ENCODE results near the gene SERTAD3.
A peak's percentile ranks its signal among the peaks of the same experiment; 100 is the strongest.

The SERTAD3 gene

DNA sequence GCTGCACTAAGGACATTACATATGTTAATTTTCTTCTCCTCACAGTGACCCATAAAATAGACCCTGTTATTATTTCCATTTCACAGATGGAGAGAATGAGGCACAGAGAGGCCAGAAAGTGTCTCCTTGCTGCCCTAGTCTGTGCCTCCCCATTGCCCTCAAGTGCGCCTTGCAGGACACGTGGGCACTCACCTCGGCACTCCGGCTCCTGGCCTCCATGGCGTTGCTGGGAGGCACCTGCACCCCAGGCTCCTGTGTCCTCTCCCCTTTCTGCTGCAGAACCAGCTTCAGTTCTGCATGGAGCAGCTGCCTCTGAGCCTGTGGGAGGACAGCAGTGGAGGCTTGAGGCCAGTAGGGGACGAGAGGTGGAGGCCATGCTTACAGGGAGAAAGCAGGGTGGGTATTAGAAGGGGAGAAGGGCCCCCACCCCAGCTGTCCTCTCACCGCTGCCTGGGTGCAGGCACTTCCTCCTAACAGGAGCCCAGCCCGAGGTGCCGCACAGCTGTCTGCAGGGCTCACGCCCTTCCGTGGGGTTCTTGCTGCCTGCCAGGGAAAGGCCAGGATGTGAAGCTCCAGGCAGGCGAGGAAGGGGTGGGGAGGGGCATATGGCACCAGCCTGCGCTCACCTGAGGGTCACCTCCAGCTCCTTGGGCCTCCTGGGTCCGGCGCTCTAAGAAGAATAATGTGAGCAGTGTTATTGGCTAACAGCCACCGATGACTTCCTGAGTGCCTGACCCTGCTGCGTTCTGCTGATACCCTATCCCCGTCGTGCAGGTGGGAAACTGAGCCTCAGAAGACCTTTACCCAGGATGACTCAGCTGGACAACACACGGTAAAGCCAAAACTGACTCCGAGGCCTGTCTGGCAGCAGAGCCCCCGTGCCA, 36.2 kb downstream of the SERTAD3 start:
- no peak for DNase-seq

DNA sequence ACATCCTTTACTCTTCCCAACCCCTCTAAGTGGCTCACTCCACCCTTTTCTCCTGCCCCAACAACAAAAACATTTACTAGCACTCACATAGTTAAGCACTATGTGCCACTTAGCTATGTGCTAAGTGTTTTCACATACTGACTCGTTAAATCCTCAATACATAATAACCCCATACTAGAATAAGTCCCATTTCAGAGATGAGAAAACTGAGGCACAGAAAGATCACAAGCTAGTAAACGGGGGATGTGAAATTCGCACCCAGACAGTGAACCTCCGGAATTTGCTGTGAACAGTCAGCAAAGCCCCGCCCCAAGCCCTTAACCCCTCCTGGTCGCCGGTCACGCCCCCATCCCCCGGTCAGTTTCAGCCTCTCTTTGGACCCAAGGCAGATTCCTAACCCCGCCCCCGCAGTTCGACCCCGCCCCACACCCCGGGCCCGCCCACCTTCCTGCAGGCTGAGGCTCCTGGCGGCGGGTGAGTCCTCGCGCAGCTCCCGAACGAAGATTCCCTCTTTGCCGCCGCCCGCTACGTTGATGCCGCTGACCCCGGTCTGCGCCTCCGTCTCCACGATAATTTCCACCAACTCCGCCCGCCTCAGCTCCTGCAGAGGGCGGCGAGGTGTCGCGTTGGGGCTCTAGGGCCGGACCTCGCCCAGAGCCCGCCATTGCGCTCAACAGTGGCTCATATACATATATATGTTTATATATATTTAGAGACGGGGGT, 40.7 kb downstream of the SERTAD3 start:
- DNase-seq = peak; percentile 71

DNA sequence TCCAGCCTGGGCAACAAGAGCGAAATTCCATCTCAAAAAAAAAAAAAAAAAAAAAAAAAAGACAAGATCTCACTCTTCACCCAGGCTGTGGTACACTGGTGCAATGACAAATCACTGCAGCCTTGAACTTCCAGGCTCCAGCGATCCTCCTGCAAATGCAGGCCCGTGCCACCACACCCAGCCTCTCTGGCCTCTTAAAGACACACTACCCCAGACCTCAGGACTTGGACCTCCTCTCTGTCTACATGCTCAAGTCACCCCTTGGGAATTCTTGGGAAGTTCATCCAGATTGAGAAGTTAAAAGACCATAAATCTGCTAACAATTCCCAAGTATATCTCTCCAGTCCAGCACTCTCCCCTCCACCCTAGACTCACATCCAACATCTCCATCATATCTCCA, 43.6 kb downstream of the SERTAD3 start:
- DNase-seq = no peak

DNA sequence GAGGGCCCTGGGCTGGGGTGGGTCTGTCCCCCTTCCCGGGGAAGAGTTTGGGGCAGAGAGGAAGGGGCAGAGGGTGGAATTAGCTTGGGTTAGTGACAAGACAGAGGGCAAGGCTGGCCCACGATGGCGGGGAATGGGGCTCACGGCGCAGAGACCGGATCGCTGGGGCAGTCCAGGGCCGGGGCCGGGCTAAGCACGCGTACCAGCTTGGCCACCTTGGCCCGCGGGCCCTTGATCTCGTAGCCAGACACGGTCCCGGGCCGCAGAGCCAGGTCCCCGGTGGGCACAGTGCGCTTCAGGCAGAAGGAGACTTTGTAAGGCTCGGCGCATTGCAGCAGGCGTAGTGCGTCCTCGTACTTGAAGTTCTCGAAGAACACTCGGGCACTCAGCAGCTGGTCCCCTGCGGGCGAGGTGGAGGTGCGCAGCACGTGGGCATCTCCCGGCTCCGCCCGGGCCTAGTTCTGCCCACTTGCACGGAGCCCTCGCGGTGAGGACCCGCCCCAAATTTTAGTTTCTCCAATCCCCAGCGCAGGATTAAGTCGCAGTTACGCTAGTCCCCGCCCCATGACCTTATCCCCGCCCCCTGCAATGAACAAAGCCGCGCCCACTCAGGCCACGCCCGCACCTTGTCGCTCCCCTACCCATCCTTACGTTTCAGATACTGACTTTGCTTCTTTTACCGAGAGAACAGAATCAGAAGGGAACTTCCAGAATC, 45.6 kb downstream of the SERTAD3 start:
- DNase-seq = peak; percentile 43

DNA sequence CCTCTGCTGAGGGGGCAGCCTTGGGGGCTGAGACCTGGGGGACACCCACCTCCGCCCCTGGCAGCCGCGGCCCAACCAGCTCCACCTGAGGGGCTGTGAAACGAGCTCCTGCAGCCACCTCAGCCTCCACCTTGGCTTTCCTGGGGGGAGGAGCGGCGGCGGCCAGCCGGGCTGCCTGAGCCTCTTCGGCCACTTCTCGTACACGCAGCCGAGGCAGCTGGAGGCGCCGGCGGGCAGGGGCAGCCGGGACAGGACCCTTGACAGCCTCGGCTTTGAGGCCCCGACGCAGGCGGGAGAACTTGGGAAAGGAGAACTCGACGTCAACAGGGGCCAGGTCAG, 46.6 kb downstream of the SERTAD3 start:
- DNase-seq = no peak

DNA sequence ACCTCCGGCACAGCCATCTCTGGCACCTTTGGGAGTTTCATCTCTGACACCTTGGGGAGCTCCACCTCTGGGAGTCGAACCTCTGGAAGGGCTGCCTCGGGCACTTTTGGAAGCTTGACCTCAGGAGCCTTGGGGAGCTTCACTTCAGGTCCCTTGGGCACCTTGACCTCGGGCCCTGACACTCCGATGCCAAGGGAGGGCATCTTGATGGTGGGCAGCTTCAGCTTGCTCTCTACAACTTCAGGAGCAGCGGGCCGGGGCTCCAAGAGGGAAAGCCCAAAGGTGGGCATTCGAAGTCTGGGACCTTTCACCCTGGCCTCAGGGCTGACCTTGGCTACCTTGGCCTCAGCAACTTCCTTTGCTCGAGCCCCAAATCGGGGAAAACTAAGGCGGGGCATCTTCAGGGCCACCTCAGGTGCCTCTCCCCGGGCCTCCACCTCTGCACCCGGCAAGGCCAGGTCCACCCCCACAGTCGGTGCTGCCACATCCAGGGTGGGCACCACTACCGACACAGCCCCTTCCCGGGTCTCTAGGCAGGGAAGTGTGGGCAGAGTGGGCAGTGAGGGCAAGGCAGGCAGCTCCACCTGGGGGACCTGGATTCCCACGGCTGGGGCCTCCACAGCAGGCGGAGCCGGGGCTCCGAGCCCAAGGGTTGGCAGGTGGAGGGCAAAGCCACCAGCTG, 47.1 kb downstream of the SERTAD3 start:
- no peak for DNase-seq

DNA sequence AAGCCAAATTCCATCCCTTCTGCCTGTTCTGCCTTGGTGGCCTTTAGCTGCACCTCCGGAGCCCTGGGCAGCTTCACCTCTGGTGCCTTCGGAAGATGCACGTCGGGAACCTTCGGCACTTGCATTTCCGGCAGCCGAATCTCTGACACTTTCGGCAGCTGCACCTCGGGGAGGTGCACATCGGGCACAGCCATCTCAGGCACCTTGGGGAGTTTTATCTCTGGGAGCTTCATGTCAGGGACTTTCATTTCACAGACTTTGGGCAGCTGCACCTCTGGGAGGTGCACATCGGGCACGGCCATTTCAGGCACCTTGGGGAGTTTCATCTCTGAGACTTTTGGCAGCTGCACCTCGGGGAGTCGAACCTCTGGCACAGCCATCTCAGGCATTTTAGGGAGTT, 48.2 kb downstream of the SERTAD3 start:
- DNase-seq = no peak

DNA sequence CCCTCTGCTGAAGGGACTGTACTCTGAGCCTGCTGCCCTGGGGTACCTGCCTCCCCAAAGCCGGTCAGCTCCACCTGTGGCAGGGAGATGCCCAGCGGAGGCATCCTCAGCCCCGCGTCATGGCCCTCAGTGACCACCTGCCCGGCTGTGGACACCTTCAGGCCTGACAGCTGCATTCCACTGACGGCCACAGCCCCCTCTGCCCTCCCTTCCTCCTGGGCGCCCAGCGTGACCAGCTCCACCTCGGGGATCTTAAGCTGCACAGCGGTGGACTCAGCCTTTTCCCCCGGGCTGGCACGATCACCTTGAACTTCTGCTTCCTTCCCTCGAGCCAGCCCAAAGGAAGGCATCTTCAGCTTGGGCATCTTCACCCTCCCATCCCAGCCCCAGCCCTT, 49.3 kb downstream of the SERTAD3 start:
- DNase-seq = no peak

DNA sequence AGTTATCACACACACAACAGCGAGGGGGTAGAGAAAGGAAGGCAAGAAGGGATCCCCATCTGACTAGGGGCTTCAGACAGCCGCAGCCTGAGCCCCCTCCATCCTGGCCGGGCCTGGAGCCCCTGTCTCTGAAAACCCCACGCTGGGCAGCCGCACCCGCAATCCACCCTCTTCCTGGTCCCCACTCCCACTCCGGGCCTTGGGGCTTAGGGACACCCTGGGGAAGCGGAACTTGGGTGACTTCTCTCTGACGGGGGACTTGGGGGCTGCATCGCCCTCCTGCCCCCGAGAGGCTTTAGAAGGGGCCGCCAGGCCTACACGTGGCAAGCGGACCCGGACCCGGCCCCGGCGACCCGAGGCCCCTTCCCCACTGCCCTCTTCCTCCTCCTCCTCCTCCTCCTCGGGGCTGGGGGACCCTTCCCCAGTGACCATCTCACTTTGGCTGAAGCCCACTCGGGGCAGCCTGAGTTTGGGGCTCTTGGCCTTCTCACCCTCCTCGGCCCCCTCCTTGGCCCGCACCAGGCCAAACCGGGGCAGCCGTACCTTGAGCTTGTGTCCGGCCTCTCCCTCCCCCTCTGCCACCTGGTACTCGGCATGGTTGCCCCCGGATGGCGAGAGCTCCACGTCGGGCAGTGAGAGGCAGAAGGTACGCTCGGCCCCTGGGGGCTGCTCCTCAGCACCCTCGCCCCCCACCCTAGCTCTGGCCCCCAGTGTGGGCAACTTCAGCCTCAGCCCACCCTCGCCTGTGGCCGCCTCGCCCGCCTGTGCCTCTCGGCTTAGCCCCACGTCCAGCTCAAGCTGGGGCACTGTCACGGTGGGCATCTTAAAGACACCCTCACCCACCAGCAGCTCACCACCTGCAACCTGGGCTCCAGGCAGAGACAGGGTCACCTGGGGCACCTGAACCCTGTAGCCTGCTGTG, 50.0 kb downstream of the SERTAD3 start:
- no peak for DNase-seq

DNA sequence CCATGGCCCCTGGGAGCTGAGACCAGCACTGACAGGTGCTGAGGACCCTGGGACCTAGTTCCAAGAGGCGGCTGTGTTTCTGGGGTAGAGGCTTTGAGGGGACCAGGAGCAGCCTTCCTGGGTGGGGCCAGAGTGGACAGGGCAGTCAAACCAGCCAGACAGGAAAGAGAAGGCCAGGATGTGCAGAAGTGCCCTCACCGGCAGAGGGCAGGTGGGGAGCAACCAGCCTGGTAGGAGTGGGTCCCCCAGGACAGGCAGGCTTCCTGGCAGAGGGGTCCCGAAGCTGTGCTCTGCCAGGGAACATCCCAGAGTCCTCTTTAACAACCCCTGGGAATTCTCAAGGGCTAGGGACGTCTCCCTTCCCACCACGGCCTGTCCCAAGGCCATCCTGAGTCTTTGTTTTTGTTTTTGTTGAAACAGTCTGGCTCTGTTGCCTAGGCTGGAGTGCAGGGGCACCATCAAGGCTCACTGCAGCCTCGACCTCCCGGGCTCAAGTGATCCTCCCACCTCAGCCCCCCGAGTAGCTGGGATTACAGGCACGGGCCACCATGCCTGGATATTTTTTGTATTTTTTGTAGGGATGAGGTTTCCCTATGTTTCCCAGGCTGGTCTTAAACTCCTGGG, 51.1 kb downstream of the SERTAD3 start:
- no peak for DNase-seq

DNA sequence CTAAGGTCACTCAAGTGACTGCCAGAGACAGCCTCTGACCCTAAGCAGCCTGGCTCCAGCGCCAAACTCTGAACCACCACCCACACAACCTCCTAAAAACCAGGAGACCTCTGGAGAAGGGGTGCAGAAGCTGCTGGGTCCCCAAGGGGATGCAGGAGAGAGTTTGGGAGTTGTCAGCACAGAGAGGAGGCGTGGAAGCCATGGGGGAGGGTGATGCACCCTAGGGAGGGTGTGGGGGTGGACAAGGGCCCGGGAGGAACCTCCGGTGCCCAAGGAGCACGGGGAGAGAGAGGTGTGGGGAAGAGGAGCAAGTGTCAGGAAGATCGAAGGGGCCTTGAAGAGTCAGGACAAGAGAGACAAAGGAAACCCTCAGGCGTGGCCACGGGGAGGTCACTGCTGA, 52.0 kb downstream of the SERTAD3 start:
- DNase-seq = no peak
